HepG2 (cell line): ENCODE results near the gene SCYL1. TPM values are rescaled to one million over a fixed set of nuclear protein-coding genes. Genes with fewer than 3 reads are reported as not detected.

Source experiments
- DNMT3B ChIP-seq: conservative IDR thresholded peaks from 2 replicates; pipeline ENCODE4 v1.6.1; 2016; ENCODE audit warnings: missing biosample characterization, control low read depth
- FOXC1 ChIP-seq: sonication (generic); formaldehyde crosslinking; IDR thresholded peaks from 2 replicates; pipeline ENCODE4 v1.8.0; 2022; ENCODE audit warnings: mild to moderate bottlenecking, missing genetic modification reagents, borderline replicate concordance
- KDM3A ChIP-seq: IDR thresholded peaks from 2 replicates; pipeline ENCODE4 v1.6.1; 2018; ENCODE audit warnings: low read depth, missing compliant biosample characterization
- MTA3 ChIP-seq: sonication (generic); formaldehyde crosslinking; IDR thresholded peaks from 2 replicates; pipeline ENCODE4 v1.4.0; 2020; ENCODE audit warnings: missing genetic modification reagents
- NFKB2 ChIP-seq: sonication (generic); formaldehyde crosslinking; IDR thresholded peaks from 2 replicates; pipeline ENCODE4 v1.4.0; 2020; ENCODE audit warnings: missing genetic modification reagents, borderline replicate concordance
- PPARG ChIP-seq: conservative IDR thresholded peaks from 2 replicates; pipeline ENCODE4 v1.6.1; 2016; ENCODE audit warnings: missing biosample characterization, missing genetic modification reagents
- RAD21 ChIP-seq: fragments of 450-650 bp; formaldehyde crosslinking; IDR thresholded peaks from 2 replicates; pipeline ENCODE4 v1.5.0; 2020; ENCODE audit warnings: mild to moderate bottlenecking
- THRA ChIP-seq: sonication (generic); formaldehyde crosslinking; IDR thresholded peaks from 2 replicates; pipeline ENCODE4 v1.4.0; 2020; ENCODE audit warnings: missing genetic modification reagents, borderline replicate concordance
- UBTF ChIP-seq: sonication (generic); formaldehyde crosslinking; IDR thresholded peaks from 2 replicates; pipeline ENCODE4 v1.4.0; 2020; ENCODE audit warnings: mild to moderate bottlenecking, missing genetic modification reagents
- YY1 ChIP-seq: IDR thresholded peaks from 2 replicates; pipeline ENCODE4 v1.6.1; 2011; ENCODE audit warnings: low read length, low read depth, moderate library complexity, mild to moderate bottlenecking; ENCODE audit not compliant: insufficient read depth, insufficient replicate concordance
- ZNF530 ChIP-seq: sonication (generic); formaldehyde crosslinking; IDR thresholded peaks from 2 replicates; pipeline ENCODE4 v1.5.0; 2020; ENCODE audit warnings: low read depth, mild to moderate bottlenecking, missing genetic modification reagents
- ZNF607 ChIP-seq: sonication (generic); formaldehyde crosslinking; IDR thresholded peaks from 2 replicates; pipeline ENCODE4 v1.5.1; 2020; ENCODE audit warnings: missing genetic modification reagents, mild to moderate bottlenecking, borderline replicate concordance
- ZNF790 ChIP-seq: sonication (generic); formaldehyde crosslinking; IDR thresholded peaks from 2 replicates; pipeline ENCODE4 v1.8.0; 2022; ENCODE audit warnings: missing genetic modification reagents, mild to moderate bottlenecking, borderline replicate concordance
- polyA plus RNA-seq, 8 experiments: library from polyadenylated mRNA; depleted of rRNA in 3 of 8; stranded (reverse) in 7 of 8; unstranded in 1 of 8; fragments of >200 nt; fragmentation: Illumina TruSeq in 4 of 8; extraction: Trizol in 4 of 8; gene quantifications; 2 replicates each; pipeline versions ENCODE4 v1.2.1 to v1.2.3, GENCODE V29; 2011 to 2016; ENCODE audit warnings: low read depth in 4 of 8, missing spikeins in 1 of 8, mixed read lengths in 1 of 8; ENCODE audit not compliant: insufficient read depth in 1 of 8
- total RNA-seq, 5 experiments: library from RNA; depleted of rRNA; stranded (reverse); fragments of >200 nt; fragmentation: Illumina TruSeq; extraction: Trizol; gene quantifications; 2 replicates each; pipeline ENCODE4 v1.2.3, GENCODE V29; 2016; ENCODE audit warnings: low read depth in 1 of 5
- TF ChIP-seq, protein P1 (sequence below): sonication (generic); formaldehyde crosslinking; IDR thresholded peaks from 2 replicates; pipeline ENCODE4 v1.4.0; 2020; ENCODE audit warnings: missing genetic modification reagents, borderline replicate concordance
- TF ChIP-seq, protein P2 (sequence below): sonication (generic); formaldehyde crosslinking; IDR thresholded peaks from 2 replicates; pipeline ENCODE4 v1.5.0; 2020; ENCODE audit warnings: mild to moderate bottlenecking, missing genetic modification reagents, borderline replicate concordance

The SCYL1 gene
- total and polyA plus RNA-seq, 2 of the 13 experiments (the other 11 are each of a cell fraction or from before 2014, with no cell fraction given), result 65.9 to 103 TPM

DNA sequence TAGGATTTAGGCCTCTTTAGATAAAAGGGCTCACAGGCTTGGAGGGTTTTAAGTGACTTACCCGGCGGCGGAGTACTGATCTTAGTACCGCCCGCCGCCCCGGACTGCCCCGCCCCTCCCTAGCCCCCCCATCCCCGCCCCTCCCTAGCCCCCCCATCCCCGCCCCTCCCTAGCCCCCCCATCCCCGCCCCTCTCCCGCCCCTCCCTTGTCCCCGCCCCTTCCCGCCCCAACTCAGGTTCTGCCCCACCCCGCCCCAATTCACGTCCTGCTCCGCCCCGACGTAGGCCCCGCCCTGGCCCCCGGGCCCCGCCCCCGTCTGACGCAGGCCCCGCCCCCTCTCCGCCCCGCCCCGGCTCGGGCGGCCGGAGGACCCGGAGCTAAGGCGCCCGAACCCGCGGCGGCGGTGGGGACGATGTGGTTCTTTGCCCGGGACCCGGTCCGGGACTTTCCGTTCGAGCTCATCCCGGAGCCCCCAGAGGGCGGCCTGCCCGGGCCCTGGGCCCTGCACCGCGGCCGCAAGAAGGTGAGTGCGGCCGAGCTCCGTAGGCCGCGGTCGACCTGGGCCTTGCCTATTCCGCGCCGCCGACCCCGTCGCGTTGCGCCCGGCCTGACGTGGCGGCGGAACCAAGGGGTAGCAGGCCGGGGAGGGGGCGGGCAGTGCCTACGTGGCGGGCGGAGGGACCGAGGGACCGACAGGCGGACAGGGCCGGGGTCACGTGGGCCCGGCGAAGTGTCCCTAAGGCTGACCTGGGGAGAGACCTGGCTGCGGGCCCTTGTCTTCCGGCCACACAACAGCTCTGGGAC, at the start of gene SCYL1 (continued):
- TF ChIP-seq, protein P1, sequence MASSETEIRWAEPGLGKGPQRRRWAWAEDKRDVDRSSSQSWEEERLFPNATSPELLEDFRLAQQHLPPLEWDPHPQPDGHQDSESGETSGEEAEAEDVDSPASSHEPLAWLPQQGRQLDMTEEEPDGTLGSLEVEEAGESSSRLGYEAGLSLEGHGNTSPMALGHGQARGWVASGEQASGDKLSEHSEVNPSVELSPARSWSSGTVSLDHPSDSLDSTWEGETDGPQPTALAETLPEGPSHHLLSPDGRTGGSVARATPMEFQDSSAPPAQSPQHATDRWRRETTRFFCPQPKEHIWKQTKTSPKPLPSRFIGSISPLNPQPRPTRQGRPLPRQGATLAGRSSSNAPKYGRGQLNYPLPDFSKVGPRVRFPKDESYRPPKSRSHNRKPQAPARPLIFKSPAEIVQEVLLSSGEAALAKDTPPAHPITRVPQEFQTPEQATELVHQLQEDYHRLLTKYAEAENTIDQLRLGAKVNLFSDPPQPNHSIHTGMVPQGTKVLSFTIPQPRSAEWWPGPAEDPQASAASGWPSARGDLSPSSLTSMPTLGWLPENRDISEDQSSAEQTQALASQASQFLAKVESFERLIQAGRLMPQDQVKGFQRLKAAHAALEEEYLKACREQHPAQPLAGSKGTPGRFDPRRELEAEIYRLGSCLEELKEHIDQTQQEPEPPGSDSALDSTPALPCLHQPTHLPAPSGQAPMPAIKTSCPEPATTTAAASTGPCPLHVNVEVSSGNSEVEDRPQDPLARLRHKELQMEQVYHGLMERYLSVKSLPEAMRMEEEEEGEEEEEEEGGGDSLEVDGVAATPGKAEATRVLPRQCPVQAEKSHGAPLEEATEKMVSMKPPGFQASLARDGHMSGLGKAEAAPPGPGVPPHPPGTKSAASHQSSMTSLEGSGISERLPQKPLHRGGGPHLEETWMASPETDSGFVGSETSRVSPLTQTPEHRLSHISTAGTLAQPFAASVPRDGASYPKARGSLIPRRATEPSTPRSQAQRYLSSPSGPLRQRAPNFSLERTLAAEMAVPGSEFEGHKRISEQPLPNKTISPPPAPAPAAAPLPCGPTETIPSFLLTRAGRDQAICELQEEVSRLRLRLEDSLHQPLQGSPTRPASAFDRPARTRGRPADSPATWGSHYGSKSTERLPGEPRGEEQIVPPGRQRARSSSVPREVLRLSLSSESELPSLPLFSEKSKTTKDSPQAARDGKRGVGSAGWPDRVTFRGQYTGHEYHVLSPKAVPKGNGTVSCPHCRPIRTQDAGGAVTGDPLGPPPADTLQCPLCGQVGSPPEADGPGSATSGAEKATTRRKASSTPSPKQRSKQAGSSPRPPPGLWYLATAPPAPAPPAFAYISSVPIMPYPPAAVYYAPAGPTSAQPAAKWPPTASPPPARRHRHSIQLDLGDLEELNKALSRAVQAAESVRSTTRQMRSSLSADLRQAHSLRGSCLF (CRISPR knock-in tag), result no peak
- TF ChIP-seq DNMT3B (CRISPR knock-in tag), result no peak
- TF ChIP-seq, protein P2, sequence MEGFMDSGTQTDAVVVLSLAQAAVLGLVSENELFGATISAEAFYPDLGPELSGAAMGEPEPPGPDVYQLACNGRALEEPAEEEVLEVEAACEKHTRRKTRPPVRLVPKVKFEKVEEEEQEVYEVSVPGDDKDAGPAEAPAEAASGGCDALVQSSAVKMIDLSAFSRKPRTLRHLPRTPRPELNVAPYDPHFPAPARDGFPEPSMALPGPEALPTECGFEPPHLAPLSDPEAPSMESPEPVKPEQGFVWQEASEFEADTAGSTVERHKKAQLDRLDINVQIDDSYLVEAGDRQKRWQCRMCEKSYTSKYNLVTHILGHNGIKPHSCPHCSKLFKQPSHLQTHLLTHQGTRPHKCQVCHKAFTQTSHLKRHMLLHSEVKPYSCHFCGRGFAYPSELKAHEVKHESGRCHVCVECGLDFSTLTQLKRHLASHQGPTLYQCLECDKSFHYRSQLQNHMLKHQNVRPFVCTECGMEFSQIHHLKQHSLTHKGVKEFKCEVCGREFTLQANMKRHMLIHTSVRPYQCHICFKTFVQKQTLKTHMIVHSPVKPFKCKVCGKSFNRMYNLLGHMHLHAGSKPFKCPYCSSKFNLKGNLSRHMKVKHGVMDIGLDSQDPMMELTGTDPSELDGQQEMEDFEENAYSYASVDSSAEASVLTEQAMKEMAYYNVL (CRISPR knock-in tag), result peak; percentile 26; the same call in 1 of the 2 replicates
- TF ChIP-seq UBTF (CRISPR knock-in tag), result peak; percentile 100
- peak; percentile 69; the same call in 1 of the 2 replicates for TF ChIP-seq NFKB2 (CRISPR knock-in tag)
- TF ChIP-seq FOXC1 (CRISPR knock-in tag), result 0 out of 2 replicates have a peak, but pooled peaks have one; percentile 17
- 0 out of 2 replicates have a peak, but pooled peaks have one; percentile 51 for TF ChIP-seq ZNF607
- TF ChIP-seq THRA, result no peak
- no peak for TF ChIP-seq KDM3A (CRISPR knock-in tag)
- peak; percentile 32 for TF ChIP-seq YY1
- TF ChIP-seq MTA3 (CRISPR knock-in tag), result no peak
- peak; percentile 47; the same call in 1 of the 2 replicates for TF ChIP-seq RAD21 (CRISPR knock-in tag)
- no peak for TF ChIP-seq ZNF530 (CRISPR knock-in tag)
- TF ChIP-seq ZNF790, result peak; percentile 50; the same call in 1 of the 2 replicates
- 0 out of 2 replicates have a peak, but pooled peaks have one; percentile 15 for TF ChIP-seq PPARG (CRISPR knock-in tag)
